GM12873 (cell line): ENCODE data around the gene RAP2A.

Experiments
- CTCF ChIP-seq: IDR thresholded peaks from 2 replicates; pipeline ENCODE4 v1.5.1; 2012; ENCODE audit warnings: low read depth, mild to moderate bottlenecking, moderate library complexity, low read length, control low read depth; ENCODE audit not compliant: insufficient read depth; ENCODE audit errors: missing control alignments

Gene RAP2A

GRCh38 chr13:97497400-97497799 lies 63.4 kb downstream of the RAP2A start:
- TF ChIP-seq CTCF, result no peak

DNA sequence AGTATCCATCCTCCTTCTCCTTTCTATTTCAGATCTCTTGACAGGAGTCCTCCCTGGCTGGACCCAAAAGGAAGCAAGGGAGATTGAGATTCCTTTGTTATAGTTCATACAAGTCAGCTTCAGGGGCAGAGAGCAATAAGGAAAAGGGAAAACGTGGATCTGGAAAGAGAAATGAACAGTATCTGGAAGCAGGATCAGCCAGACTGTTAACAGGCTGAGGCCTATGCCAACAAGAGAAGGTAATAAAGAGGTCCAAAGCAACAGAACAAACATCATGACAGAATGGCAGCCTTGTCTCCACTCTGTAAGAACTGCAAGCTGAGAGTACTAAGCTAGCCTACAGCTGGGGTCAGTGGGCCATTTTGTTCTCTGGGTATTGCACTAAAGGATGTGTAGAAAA lies 64.5 kb downstream of the RAP2A start:
- TF ChIP-seq CTCF, result no peak

DNA sequence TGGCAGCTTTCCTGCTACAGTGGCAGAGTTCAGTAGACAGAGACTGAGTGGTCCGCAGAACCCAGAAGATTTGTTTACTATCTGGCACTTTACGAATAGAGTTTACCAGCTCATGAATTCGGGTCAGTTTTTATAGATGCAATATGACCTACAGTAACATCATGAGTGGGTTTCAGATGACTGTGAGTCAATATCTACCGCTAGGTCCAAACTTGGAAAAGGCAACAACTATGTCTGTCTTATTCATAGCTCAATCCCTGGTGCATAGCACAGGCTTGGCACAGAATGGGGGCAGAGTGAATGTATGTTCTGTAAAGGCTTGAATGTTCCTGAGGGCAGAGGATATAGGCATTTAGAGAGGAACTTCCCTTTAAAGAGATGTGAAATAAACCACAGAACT lies 65.2 kb downstream of the RAP2A start:
- no peak for TF ChIP-seq CTCF

DNA sequence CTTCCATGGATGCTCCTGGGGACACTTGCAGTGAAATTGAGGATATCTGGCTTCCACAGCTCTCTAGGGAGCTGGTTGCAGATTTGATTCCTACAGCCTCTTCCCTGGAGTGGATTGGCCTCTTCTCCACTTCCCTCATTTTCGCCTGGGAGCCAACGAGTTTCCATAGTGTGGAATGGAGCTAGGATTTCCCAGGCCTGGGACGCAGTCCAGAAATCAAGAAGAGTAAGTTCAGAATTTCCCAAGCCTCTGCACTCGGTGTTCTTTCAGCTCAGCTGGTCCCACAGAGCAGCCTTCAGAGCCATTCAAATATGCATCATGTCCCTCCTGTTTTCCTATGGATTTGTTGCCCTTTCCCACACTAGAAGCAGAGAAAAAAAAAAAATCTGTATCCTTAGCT lies 68.2 kb downstream of the RAP2A start:
- no peak for TF ChIP-seq CTCF

- TF ChIP-seq CTCF, result no peak
Observed at GRCh38 chr13:97502706-97503105, 68.7 kb downstream of the RAP2A start.

- TF ChIP-seq CTCF, result no peak
Observed at GRCh38 chr13:97505017-97505416, 71.0 kb downstream of the RAP2A start.

DNA sequence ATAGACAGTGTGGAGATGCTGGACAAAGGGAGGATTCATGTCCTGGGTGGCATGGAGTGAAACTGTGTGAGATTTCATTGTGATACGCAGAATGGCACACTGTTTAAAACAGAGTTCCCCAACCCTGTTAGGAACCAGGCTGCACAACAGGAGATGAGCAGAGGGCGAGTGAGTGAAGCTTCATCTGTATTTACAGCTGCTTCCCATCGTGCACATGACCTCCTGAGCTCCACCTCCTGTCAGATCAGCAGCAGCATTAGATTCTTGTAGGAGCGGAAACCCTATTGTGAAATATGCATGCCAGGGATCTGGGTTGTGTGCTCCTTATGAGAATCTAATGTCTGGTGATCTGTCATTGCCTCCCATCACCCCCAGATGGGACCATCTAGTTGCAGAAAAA lies 72.5 kb downstream of the RAP2A start:
- no peak for TF ChIP-seq CTCF

GRCh38 chr13:97512732-97513131 lies 78.8 kb downstream of the RAP2A start:
- TF ChIP-seq CTCF, result no peak
